Posterior cingulate gyrus (tissue), 11 donors: ENCODE measurements around the gene SESTD1.
"Not testable (repeated sequence)": the region's sequence is repeated elsewhere in the genome, so short reads cannot be mapped to it uniquely, and the experiment has no call there.

Experiments
- DNase-seq, 10 donors: peaks; one replicate each; pipeline versions ENCODE4 v3.0.0 to v3.0.0-alpha.2; 2020 to 2021; ENCODE audit warnings: mixed read lengths in 3 of 10
- intact Hi-C: fragments of 100-400 bp; cut with DNase I; formaldehyde crosslinking; loops from one replicate; pipeline ENCODE4 v1.15.1; 2023

SESTD1 gene

GRCh38 chr2:179201869-179202268 is 62.8 kb downstream of the SESTD1 start:
- intact Hi-C loops = no loop called here
- DNase-seq = no peak

- intact Hi-C loops = not testable (repeated sequence)
- DNase-seq = peak in 5 of 10 donors; percentile 8 to 80 (median 69)
Measured at GRCh38 chr2:179195926-179196590, 68.6 kb downstream of the SESTD1 start.

GRCh38 chr2:179195141-179195540 is 69.5 kb downstream of the SESTD1 start:
- DNase-seq = no peak
- intact Hi-C loops = no loop called here

GRCh38 chr2:179193759-179194394 is 70.8 kb downstream of the SESTD1 start:
- intact Hi-C loops = no loop called here
- DNase-seq = no peak

- intact Hi-C loops = no loop called here
- DNase-seq = no peak
Measured at GRCh38 chr2:179191110-179191509, 73.5 kb downstream of the SESTD1 start.

- intact Hi-C loops = no loop called here
- DNase-seq = no peak
Measured at GRCh38 chr2:179186126-179186525, 78.5 kb downstream of the SESTD1 start.

GRCh38 chr2:179184610-179185009 is 80.0 kb downstream of the SESTD1 start:
- intact Hi-C loops = no loop called here
- DNase-seq = no peak

- DNase-seq = no peak
- intact Hi-C loops = no loop called here
Measured at GRCh38 chr2:179181002-179181401, 83.6 kb downstream of the SESTD1 start.

- DNase-seq = no peak
- intact Hi-C loops = no loop called here
Measured at GRCh38 chr2:179180242-179180641, 84.4 kb downstream of the SESTD1 start.

- DNase-seq = no peak
- intact Hi-C loops = no loop called here
Measured at GRCh38 chr2:179179719-179180118, 84.9 kb downstream of the SESTD1 start.

- intact Hi-C loops = no loop called here
- DNase-seq = no peak
Measured at GRCh38 chr2:179177694-179178093, 86.9 kb downstream of the SESTD1 start.

GRCh38 chr2:179174240-179174639 is 90.4 kb downstream of the SESTD1 start:
- no peak for DNase-seq
- intact Hi-C loops = no loop called here

- intact Hi-C loops = no loop called here
- no peak for DNase-seq
Measured at GRCh38 chr2:179172894-179173293, 91.7 kb downstream of the SESTD1 start.

- DNase-seq = no peak
- intact Hi-C loops = no loop called here
Measured at GRCh38 chr2:179171371-179171770, 93.3 kb downstream of the SESTD1 start.

- DNase-seq = no peak
Measured at GRCh38 chr2:179170901-179171300, 93.7 kb downstream of the SESTD1 start.

GRCh38 chr2:179165356-179166000 is 99.2 kb downstream of the SESTD1 start:
- DNase-seq = no peak
- intact Hi-C loops = no loop called here

More at GRCh38 chr2:179170901-179171300, 93.7 kb downstream of the SESTD1 start:
- intact Hi-C loops = no loop called here

GRCh38 chr2:179141206-179141605 is 123.4 kb downstream of the SESTD1 start:
- DNase-seq = no peak
- intact Hi-C loops = no loop called here

GRCh38 chr2:179140571-179140970 is 124.1 kb downstream of the SESTD1 start:
- no peak for DNase-seq
- intact Hi-C loops = no loop called here

GRCh38 chr2:179139506-179139905 is 125.1 kb downstream of the SESTD1 start:
- intact Hi-C loops = no loop called here
- no peak for DNase-seq

GRCh38 chr2:179137200-179137759 is 127.4 kb downstream of the SESTD1 start:
- intact Hi-C loops = no loop called here

GRCh38 chr2:179133016-179133415 is 131.6 kb downstream of the SESTD1 start:
- intact Hi-C loops = no loop called here
- no peak for DNase-seq

More at GRCh38 chr2:179137200-179137759, 127.4 kb downstream of the SESTD1 start:
- no peak for DNase-seq
